GM19193 (cell line): ENCODE results near the gene COMMD4.

Experiments used
- POLR2A ChIP-seq: IDR thresholded peaks from 4 replicates; pipeline ENCODE4 v1.6.1; 2011; ENCODE audit not compliant: insufficient read depth, insufficient read length; ENCODE audit errors: extremely low read depth

COMMD4 gene

GRCh38 chr15:75335705-75336355 is at the start of gene COMMD4:
COMMD4 (plus strand) TSS chr15:75336063; CDS start chr15:75336090, 27 bp downstream.
- TF ChIP-seq POLR2A, result peak; percentile 57

GRCh38 chr15:75302318-75302717 is 33.5 kb upstream of the COMMD4 start:
- no peak for TF ChIP-seq POLR2A

DNA sequence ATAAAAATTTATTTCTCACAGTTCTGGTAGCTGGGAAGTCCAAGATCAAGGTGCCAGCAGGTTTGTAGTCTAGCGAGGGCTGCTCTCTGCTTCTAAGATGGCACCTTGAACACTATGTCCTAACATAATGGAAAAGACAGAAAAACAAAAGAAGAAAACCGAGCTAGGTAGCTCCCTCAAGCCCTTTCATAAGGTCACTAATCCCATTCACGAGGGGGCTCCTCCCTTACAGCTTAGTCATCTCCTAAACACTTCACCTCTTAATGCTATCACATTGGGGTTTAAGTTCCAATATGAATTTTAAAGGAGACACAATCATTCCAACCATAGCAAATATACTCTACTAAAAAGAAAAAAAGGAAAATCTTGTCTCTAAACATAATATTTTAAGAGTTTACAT is 29.7 kb upstream of the COMMD4 start:
- no peak for TF ChIP-seq POLR2A

DNA sequence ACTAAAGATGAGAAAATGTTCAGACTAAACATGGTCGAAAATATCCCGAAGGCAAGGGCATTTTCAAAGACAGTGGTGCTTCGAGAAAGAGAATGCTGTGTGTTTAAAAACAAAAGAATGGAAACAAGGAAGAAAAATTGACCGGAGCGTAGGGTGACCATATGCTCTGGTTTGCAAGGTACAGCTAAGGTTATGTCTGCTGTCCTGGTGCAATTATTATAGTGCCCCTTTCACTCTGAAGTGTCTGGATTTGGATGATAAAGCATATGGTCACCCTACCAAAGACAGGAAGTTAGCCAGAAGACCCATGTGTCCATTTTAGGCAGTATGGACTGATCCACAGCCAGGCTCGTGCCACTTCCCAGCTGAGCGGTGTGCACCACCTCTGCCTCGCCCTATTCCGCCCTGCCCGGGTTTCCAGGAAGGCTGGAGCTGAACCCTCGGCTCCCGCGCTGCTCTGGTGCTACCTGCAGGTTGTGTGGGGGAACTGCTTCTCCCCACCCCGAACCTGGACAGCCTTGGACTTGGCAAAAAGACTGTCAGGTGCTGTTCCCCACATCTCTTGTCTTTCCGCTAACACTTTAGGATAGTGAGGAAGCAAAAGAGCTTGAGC is 28.0 kb upstream of the COMMD4 start:
- TF ChIP-seq POLR2A, result no peak

GRCh38 chr15:75309711-75310110 is 26.2 kb upstream of the COMMD4 start:
- no peak for TF ChIP-seq POLR2A

GRCh38 chr15:75313116-75313845 is 22.6 kb upstream of the COMMD4 start:
- no peak for TF ChIP-seq POLR2A

DNA sequence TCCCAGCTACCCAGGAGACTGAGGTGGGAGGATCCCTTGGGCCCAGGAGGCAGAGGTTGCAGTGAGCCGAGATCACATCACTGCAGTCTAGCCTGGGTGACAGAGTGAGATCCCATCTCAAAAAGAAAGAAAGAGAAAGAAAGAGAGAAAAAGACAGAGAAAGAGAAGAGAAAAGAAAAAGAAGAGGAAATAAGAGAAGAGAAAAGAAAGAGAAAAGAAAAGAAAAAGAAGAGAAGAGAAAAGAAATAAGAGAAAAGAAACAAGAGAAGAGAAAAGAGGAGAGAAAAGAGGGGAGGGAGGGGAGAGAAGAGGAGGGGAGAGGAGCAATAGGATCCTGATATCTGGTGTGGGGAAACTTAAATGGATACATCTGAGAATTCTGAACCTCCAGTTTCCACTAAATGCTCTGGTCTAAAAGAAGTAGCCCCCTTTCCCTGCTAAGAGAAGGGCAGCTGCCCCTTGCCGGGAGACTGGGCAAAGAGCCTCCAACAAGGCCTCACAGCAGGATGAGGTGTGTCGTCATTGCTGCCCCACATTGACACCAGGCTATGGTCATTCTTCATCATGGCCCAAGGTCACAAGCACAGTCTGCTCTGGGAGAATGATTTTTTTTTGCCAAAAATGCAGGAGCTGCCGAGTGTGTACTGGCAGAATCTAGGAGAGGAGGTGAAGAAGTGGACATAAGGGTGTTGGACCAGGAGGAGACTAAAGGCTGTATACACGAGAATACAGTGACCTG is 21.1 kb upstream of the COMMD4 start:
- TF ChIP-seq POLR2A, result no peak

GRCh38 chr15:75321711-75322110 is 14.2 kb upstream of the COMMD4 start:
- no peak for TF ChIP-seq POLR2A

GRCh38 chr15:75325922-75326321 is 9.9 kb upstream of the COMMD4 start:
- no peak for TF ChIP-seq POLR2A

DNA sequence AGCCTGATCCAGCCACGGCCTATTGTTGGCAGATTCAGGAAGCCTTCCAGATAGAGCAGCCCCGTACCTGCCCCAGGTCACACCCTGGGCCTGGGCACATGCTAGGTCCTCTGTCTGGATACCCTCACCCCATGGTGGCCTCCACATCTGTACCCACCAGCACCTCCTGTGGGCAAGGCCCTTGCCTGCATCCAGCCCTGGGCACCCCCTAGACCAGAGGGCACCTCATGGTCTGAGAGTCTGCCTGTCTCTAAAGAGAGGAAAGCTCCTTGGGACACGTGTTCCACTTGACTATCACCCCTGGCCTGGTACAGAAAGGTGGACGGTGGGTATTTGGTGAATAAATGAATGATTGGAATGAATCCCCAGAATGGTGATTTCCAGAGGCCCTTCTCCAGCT is 8.9 kb upstream of the COMMD4 start:
- no peak for TF ChIP-seq POLR2A

- TF ChIP-seq POLR2A, result no peak
Observed at GRCh38 chr15:75327491-75327890, 8.4 kb upstream of the COMMD4 start.

GRCh38 chr15:75328493-75329314 is 7.2 kb upstream of the COMMD4 start:
- no peak for TF ChIP-seq POLR2A

- no peak for TF ChIP-seq POLR2A
Observed at GRCh38 chr15:75329571-75329970, 6.3 kb upstream of the COMMD4 start.

GRCh38 chr15:75335313-75335704 is 554 bp upstream of the COMMD4 start:
- no peak for TF ChIP-seq POLR2A
